Measurements from ENCODE around the gene GCN1.

GCN1 gene

DNA sequence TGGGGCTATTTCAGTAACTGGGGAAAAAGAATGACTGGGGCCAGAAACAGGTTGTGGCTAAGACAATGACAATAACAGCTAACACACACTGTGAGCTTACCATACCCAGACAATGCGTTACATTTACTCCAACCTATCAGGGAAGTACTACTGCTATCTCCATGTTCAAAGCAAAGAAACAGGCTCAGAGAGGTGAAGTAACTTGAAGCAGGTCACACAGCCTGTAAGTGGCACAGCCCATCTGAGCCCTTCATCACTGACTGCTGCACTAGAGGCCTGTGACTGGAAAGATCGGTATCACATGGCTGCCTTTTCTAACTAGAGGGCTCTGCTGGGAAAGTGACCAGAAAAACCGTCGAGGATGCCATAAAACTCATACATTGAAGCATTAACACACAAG lies 7.9 kb downstream of the GCN1 start:
- Histone ChIP-seq H3K9me3 (ENCODE audit: control insufficient read depth in 1 of 2, low read length in 2 of 2) (no peaks in the 10 kb centered on the region), H3K27me3 (ENCODE audit: control insufficient read depth in 1 of 2, insufficient read depth in 2 of 2, low read length in 2 of 2) (no peaks in the 10 kb centered on the region), H3K4me1 (ENCODE audit: control insufficient read depth in 1 of 2, insufficient read depth in 2 of 2, low read length in 2 of 2) (no peaks in the 10 kb centered on the region), H3K4me3 (ENCODE audit: low read depth in 1 of 2, low read length in 2 of 2) (no peak overlapping the region), H3K27ac (ENCODE audit: low read depth, low read length) (no peak overlapping the region), H3K9ac (ENCODE audit: low read depth in 1 of 2, low read length in 2 of 2) (no peak overlapping the region), H3K36me3 (ENCODE audit: control insufficient read depth in 1 of 2, insufficient read depth in 2 of 2, low read length in 2 of 2) (peaks cover 32 to 75% of the 10 kb centered on the region in 2 donors)

DNA sequence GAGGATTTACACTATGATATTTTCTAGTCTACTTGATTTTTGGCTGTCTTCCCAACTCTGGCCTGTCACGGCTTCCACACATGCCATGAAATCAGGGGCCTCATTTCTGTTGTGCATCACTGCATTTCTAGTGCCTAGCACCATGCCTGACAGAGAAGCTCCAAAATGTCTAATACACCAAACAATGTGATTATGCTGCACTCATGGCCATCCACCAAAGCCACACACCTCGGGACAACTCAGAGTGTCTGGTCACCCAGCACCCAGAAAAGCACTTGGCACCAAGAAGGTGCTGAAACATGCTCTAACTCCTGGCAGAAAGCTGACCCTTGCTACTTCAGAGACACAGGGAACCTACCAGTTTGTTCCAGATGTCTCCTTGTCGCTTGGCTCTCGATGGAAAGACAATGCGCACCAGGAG lies 11.3 kb downstream of the GCN1 start:
- Histone ChIP-seq H3K36me3 (ENCODE audit: control insufficient read depth in 1 of 2, insufficient read depth in 2 of 2, low read length in 2 of 2) (peaks cover 42 to 81% of the 10 kb centered on the region in 2 donors), H3K4me3 (ENCODE audit: low read depth in 1 of 2, low read length in 2 of 2) (no peak overlapping the region), H3K9ac (ENCODE audit: low read depth in 1 of 2, low read length in 2 of 2) (no peak overlapping the region), H3K4me1 (ENCODE audit: control insufficient read depth in 1 of 2, insufficient read depth in 2 of 2, low read length in 2 of 2) (no peaks in the 10 kb centered on the region), H3K9me3 (ENCODE audit: control insufficient read depth in 1 of 2, low read length in 2 of 2) (no peaks in the 10 kb centered on the region), H3K27me3 (ENCODE audit: control insufficient read depth in 1 of 2, insufficient read depth in 2 of 2, low read length in 2 of 2) (no peaks in the 10 kb centered on the region), H3K27ac (ENCODE audit: low read depth, low read length) (no peak overlapping the region)

GRCh38 chr12:120181991-120182631 lies 12.4 kb downstream of the GCN1 start:
- Histone ChIP-seq H3K9ac (ENCODE audit: low read depth in 1 of 2, low read length in 2 of 2) (no peak overlapping the region), H3K4me3 (ENCODE audit: low read depth in 1 of 2, low read length in 2 of 2) (no peak overlapping the region), H3K36me3 (ENCODE audit: control insufficient read depth in 1 of 2, insufficient read depth in 2 of 2, low read length in 2 of 2) (peaks cover 54 to 83% of the 10 kb centered on the region in 2 donors), H3K4me1 (ENCODE audit: control insufficient read depth in 1 of 2, insufficient read depth in 2 of 2, low read length in 2 of 2) (no peaks in the 10 kb centered on the region), H3K27ac (ENCODE audit: low read depth, low read length) (no peak overlapping the region), H3K27me3 (ENCODE audit: control insufficient read depth in 1 of 2, insufficient read depth in 2 of 2, low read length in 2 of 2) (no peaks in the 10 kb centered on the region), H3K9me3 (ENCODE audit: control insufficient read depth in 1 of 2, low read length in 2 of 2) (no peaks in the 10 kb centered on the region)

GRCh38 chr12:120180975-120181374 lies 13.5 kb downstream of the GCN1 start:
- H3K9me3 ChIP-seq (ENCODE audit: control insufficient read depth in 1 of 2, low read length in 2 of 2): no peaks in the 10 kb centered on the region
- H3K4me3 ChIP-seq (ENCODE audit: low read depth in 1 of 2, low read length in 2 of 2): no peak overlapping the region
- no peak overlapping the region for H3K9ac ChIP-seq (ENCODE audit: low read depth in 1 of 2, low read length in 2 of 2)
- no peaks in the 10 kb centered on the region for H3K27me3 ChIP-seq (ENCODE audit: control insufficient read depth in 1 of 2, insufficient read depth in 2 of 2, low read length in 2 of 2)
- H3K36me3 ChIP-seq (ENCODE audit: control insufficient read depth in 1 of 2, insufficient read depth in 2 of 2, low read length in 2 of 2): peaks cover 57 to 83% of the 10 kb centered on the region in 2 donors
- no peaks in the 10 kb centered on the region for H3K4me1 ChIP-seq (ENCODE audit: control insufficient read depth in 1 of 2, insufficient read depth in 2 of 2, low read length in 2 of 2)
- no peak overlapping the region for H3K27ac ChIP-seq (ENCODE audit: low read depth, low read length)

- Histone ChIP-seq H3K9ac (ENCODE audit: low read depth in 1 of 2, low read length in 2 of 2) (no peak overlapping the region), H3K36me3 (ENCODE audit: control insufficient read depth in 1 of 2, insufficient read depth in 2 of 2, low read length in 2 of 2) (peaks cover 60 to 87% of the 10 kb centered on the region in 2 donors)
These were observed 19.0 kb downstream of the GCN1 start for GRCh38 chr12:120175537-120175936.

DNA sequence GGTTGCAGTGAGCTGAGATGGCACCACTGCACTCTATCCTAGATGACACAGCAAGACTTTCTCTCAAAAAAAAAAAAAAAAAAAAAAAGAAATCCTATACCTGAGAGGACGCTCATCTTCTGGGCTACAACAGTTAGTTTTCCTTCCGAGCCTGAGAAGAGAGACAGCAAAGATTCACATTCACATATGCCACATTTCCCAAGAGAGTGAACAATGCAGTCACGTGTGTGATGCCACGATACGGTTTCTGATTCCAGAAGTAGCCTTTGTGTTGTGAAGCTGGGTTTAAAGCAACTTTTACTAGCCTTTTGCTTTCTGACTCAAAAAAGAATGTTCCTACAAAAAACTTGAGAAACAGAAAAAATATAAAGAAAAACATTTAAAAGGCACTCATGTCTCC lies 19.5 kb downstream of the GCN1 start:
- Histone ChIP-seq H3K27me3 (ENCODE audit: control insufficient read depth in 1 of 2, insufficient read depth in 2 of 2, low read length in 2 of 2) (no peaks in the 10 kb centered on the region), H3K27ac (ENCODE audit: low read depth, low read length) (no peak overlapping the region), H3K4me3 (ENCODE audit: low read depth in 1 of 2, low read length in 2 of 2) (no peak overlapping the region), H3K4me1 (ENCODE audit: control insufficient read depth in 1 of 2, insufficient read depth in 2 of 2, low read length in 2 of 2) (no peaks in the 10 kb centered on the region), H3K36me3 (ENCODE audit: control insufficient read depth in 1 of 2, insufficient read depth in 2 of 2, low read length in 2 of 2) (peaks cover 65 to 92% of the 10 kb centered on the region in 2 donors), H3K9me3 (ENCODE audit: control insufficient read depth in 1 of 2, low read length in 2 of 2) (no peaks in the 10 kb centered on the region), H3K9ac (ENCODE audit: low read depth in 1 of 2, low read length in 2 of 2) (no peak overlapping the region)

More at GRCh38 chr12:120175537-120175936, 19.0 kb downstream of the GCN1 start:
- no peaks in the 10 kb centered on the region for H3K4me1 ChIP-seq (ENCODE audit: control insufficient read depth in 1 of 2, insufficient read depth in 2 of 2, low read length in 2 of 2)
- H3K9me3 ChIP-seq (ENCODE audit: control insufficient read depth in 1 of 2, low read length in 2 of 2): no peaks in the 10 kb centered on the region
- H3K27ac ChIP-seq (ENCODE audit: low read depth, low read length): no peak overlapping the region
- H3K27me3 ChIP-seq (ENCODE audit: control insufficient read depth in 1 of 2, insufficient read depth in 2 of 2, low read length in 2 of 2): no peaks in the 10 kb centered on the region
- no peak overlapping the region for H3K4me3 ChIP-seq (ENCODE audit: low read depth in 1 of 2, low read length in 2 of 2)

DNA sequence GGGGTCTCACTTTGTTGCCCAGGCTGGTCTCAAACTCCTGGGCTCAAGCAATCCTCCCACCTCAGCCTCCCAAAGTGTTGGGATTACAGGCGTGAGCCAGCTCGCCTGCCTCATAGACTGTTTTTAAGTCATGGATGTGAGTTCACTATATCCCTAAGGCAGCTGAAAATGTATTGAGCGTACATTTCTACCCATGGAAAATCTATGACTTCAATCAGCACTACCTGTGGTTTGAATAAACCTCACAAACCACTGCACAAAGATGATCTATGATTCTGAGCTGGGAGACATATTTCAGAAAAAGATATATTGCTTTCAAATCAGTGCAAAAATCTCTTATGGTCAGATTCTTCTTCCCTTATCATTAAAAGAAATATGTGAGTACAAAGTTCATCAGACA lies 22.5 kb downstream of the GCN1 start:
- no peak overlapping the region for H3K4me3 ChIP-seq (ENCODE audit: low read depth in 1 of 2, low read length in 2 of 2)
- H3K27ac ChIP-seq (ENCODE audit: low read depth, low read length): no peak overlapping the region
- H3K36me3 ChIP-seq (ENCODE audit: control insufficient read depth in 1 of 2, insufficient read depth in 2 of 2, low read length in 2 of 2): peaks cover 61 to 95% of the 10 kb centered on the region in 2 donors
- no peaks in the 10 kb centered on the region for H3K9me3 ChIP-seq (ENCODE audit: control insufficient read depth in 1 of 2, low read length in 2 of 2)
- H3K9ac ChIP-seq (ENCODE audit: low read depth in 1 of 2, low read length in 2 of 2): no peak overlapping the region
- H3K27me3 ChIP-seq (ENCODE audit: control insufficient read depth in 1 of 2, insufficient read depth in 2 of 2, low read length in 2 of 2): no peaks in the 10 kb centered on the region
- no peaks in the 10 kb centered on the region for H3K4me1 ChIP-seq (ENCODE audit: control insufficient read depth in 1 of 2, insufficient read depth in 2 of 2, low read length in 2 of 2)

DNA sequence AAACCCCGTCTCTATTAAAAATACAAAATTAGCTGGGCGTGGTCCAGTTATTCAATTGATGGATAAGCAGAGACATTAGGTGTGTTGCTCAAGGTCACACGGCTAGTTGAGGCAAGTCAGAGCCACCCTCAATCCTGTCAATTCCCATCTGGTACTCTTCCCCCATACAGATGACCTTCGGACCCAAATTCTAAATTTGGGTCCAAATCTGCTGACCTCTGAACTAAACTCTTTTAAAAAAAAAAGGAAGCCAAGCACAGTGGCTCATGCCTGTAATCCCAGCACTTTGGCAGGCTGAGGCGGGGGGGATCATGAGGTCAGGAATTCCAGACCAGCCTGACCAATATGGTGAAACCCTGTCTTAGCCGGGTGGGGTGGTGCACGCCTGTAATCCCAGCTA lies 23.9 kb downstream of the GCN1 start:
- H3K27me3 ChIP-seq (ENCODE audit: control insufficient read depth in 1 of 2, insufficient read depth in 2 of 2, low read length in 2 of 2): no peaks in the 10 kb centered on the region
- no peak overlapping the region for H3K9ac ChIP-seq (ENCODE audit: low read depth in 1 of 2, low read length in 2 of 2)
- H3K9me3 ChIP-seq (ENCODE audit: control insufficient read depth in 1 of 2, low read length in 2 of 2): no peaks in the 10 kb centered on the region
- no peak overlapping the region for H3K27ac ChIP-seq (ENCODE audit: low read depth, low read length)
- H3K36me3 ChIP-seq (ENCODE audit: control insufficient read depth in 1 of 2, insufficient read depth in 2 of 2, low read length in 2 of 2): peaks cover 50 to 82% of the 10 kb centered on the region in 2 donors
- H3K4me3 ChIP-seq (ENCODE audit: low read depth in 1 of 2, low read length in 2 of 2): no peak overlapping the region
- no peaks in the 10 kb centered on the region for H3K4me1 ChIP-seq (ENCODE audit: control insufficient read depth in 1 of 2, insufficient read depth in 2 of 2, low read length in 2 of 2)

DNA sequence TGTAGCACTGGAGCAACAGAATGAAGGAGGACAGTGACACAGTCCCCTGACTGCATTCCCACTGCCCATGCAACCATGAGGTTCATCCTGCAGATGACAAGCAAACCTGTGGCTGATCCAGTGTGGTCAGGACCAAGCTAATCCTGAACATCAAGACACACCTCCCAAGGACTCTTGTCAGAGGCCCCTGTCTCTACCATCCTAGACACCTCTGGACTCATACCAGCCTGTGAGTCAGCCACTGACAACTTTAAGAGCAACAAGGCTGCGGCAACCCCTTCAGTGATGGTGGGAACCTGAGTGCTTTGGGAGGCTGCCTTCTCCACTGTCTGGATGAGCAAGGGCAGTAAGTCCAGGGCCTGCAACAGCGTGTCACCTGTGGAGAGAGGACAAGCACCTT lies 24.6 kb downstream of the GCN1 start:
- no peak overlapping the region for H3K4me3 ChIP-seq (ENCODE audit: low read depth in 1 of 2, low read length in 2 of 2)
- no peaks in the 10 kb centered on the region for H3K9me3 ChIP-seq (ENCODE audit: control insufficient read depth in 1 of 2, low read length in 2 of 2)
- H3K27ac ChIP-seq (ENCODE audit: low read depth, low read length): no peak overlapping the region
- no peak overlapping the region for H3K9ac ChIP-seq (ENCODE audit: low read depth in 1 of 2, low read length in 2 of 2)
- H3K4me1 ChIP-seq (ENCODE audit: control insufficient read depth in 1 of 2, insufficient read depth in 2 of 2, low read length in 2 of 2): no peaks in the 10 kb centered on the region
- no peaks in the 10 kb centered on the region for H3K27me3 ChIP-seq (ENCODE audit: control insufficient read depth in 1 of 2, insufficient read depth in 2 of 2, low read length in 2 of 2)
- H3K36me3 ChIP-seq (ENCODE audit: control insufficient read depth in 1 of 2, insufficient read depth in 2 of 2, low read length in 2 of 2): peaks cover 47 to 80% of the 10 kb centered on the region in 2 donors

DNA sequence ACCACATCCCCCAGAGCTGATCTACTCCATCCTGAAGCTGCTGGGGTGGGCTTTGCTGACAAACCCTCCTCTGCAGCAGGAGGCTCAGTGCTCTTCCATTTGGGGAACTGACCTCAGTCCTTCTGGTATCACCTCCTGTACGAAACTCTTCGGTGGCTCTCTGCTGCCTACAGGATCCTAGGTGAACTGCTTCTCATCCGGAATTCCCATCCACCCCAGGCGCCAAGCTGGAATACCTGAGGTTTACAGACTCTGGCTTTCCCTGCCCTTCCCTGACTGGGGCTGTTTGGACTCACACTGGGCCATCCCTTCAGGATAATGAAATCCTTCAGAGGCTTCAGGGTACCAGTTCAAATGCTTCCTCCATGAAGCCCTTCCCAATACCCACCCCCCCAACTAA lies 26.2 kb downstream of the GCN1 start:
- no peaks in the 10 kb centered on the region for H3K9me3 ChIP-seq (ENCODE audit: control insufficient read depth in 1 of 2, low read length in 2 of 2)

More for the DNA sequence above, 26.2 kb downstream of the GCN1 start:
- H3K27me3 ChIP-seq (ENCODE audit: control insufficient read depth in 1 of 2, insufficient read depth in 2 of 2, low read length in 2 of 2): no peaks in the 10 kb centered on the region
- H3K27ac ChIP-seq (ENCODE audit: low read depth, low read length): no peak overlapping the region
- H3K4me1 ChIP-seq (ENCODE audit: control insufficient read depth in 1 of 2, insufficient read depth in 2 of 2, low read length in 2 of 2): no peaks in the 10 kb centered on the region
- H3K4me3 ChIP-seq (ENCODE audit: low read depth in 1 of 2, low read length in 2 of 2): no peak overlapping the region
- peaks cover 42 to 77% of the 10 kb centered on the region in 2 donors for H3K36me3 ChIP-seq (ENCODE audit: control insufficient read depth in 1 of 2, insufficient read depth in 2 of 2, low read length in 2 of 2)
- no peak overlapping the region for H3K9ac ChIP-seq (ENCODE audit: low read depth in 1 of 2, low read length in 2 of 2)

All from duodenal mucosa (tissue), 2 donors.